SK-N-SH (cell line): Measurements from ENCODE around the gene ZNHIT3. TPM values are rescaled to one million over a fixed set of nuclear protein-coding genes. Genes with fewer than 3 reads are reported as not detected.

Source experiments
- CTCF ChIA-PET: fragments of 300-600, 350-600 bp; formaldehyde crosslinking; extraction: SDS; loops from one replicate; lab custom pipeline; 2021; lab: Yijun Ruan, JAX
- POLR2A ChIA-PET: fragments of 350-600 bp; sonication (Branson Sonifier 250); formaldehyde crosslinking; extraction: SDS; loops from one replicate; lab custom pipeline; 2020; ENCODE audit warnings: antibody characterized with exemption, inconsistent platforms; lab: Yijun Ruan, JAX
- DNase-seq: peaks from one replicate; pipeline ENCODE4 v3.0.0; 2012
- H2AFZ ChIP-seq: fragments of 200-600 bp; sonication (generic); 2 replicates; pipeline ENCODE4 v1.8.1; 2016; ENCODE audit warnings: antibody characterized with exemption, mild to moderate bottlenecking, low read depth
- H3F3A ChIP-seq: fragments of 200-600 bp; sonication (generic); replicated peaks from 2 replicates; pipeline ENCODE3; 2016; ENCODE audit warnings: antibody characterized with exemption, mild to moderate bottlenecking; ENCODE audit not compliant: insufficient read depth
- H3K27ac ChIP-seq, 2 experiments: fragments of 200-500 bp in 1 of 2; fragments of 200-600 bp in 1 of 2; sonication (Bioruptor generic) in 1 of 2; sonication (generic), shearing (Covaris generic) in 1 of 2; 2 replicates each; pipeline versions ENCODE4 v1.5.1 to v1.6.1; 2014 to 2016; ENCODE audit warnings: low read depth in 2 of 2, inconsistent platforms in 1 of 2, low read length in 1 of 2, mild to moderate bottlenecking in 1 of 2, mixed read lengths in 1 of 2
- H3K27me3 ChIP-seq: fragments of 200-600 bp; sonication (generic), shearing (Covaris generic); 2 replicates; pipeline ENCODE4 v1.6.1; 2016; ENCODE audit warnings: mixed run types; ENCODE audit not compliant: insufficient read depth
- H3K36me3 ChIP-seq, 2 experiments: fragments of 200-500 bp in 1 of 2; fragments of 200-600 bp in 1 of 2; sonication (Bioruptor generic) in 1 of 2; sonication (generic) in 1 of 2; replicated peaks in 1 of 2; 2 replicates each; pipeline versions ENCODE3 to v1.5.1; 2014 to 2016; ENCODE audit warnings: low read length in 1 of 2, mild to moderate bottlenecking in 1 of 2; ENCODE audit not compliant: insufficient read depth in 2 of 2, control insufficient read depth in 1 of 2
- H3K4me1 ChIP-seq, 2 experiments: fragments of 200-500 bp in 1 of 2; fragments of 200-600 bp in 1 of 2; sonication (Bioruptor generic) in 1 of 2; sonication (generic), shearing (Covaris generic) in 1 of 2; 2 replicates each; pipeline versions ENCODE4 v1.5.1 to v1.6.1; 2014 to 2016; ENCODE audit warnings: low read depth in 1 of 2, low read length in 1 of 2, mixed run types in 1 of 2; ENCODE audit not compliant: insufficient read depth in 2 of 2, control insufficient read depth in 1 of 2
- H3K4me2 ChIP-seq: fragments of 200-600 bp; sonication (generic), shearing (Covaris generic); 2 replicates; pipeline ENCODE4 v1.6.1; 2017; ENCODE audit warnings: mixed run types
- H3K4me3 ChIP-seq, 2 experiments: fragments of 200-500 bp in 1 of 2; fragments of 200-600 bp in 1 of 2; sonication (Bioruptor generic) in 1 of 2; sonication (generic), shearing (Covaris generic) in 1 of 2; 2 replicates each; pipeline versions ENCODE4 v1.5.1 to v1.8.1; 2014 to 2016; ENCODE audit warnings: low read depth in 2 of 2, inconsistent platforms in 1 of 2, low read length in 1 of 2, mild to moderate bottlenecking in 1 of 2, mixed read lengths in 1 of 2, moderate library complexity in 1 of 2
- H3K79me2 ChIP-seq: fragments of 200-600 bp; sonication (generic); 2 replicates; pipeline ENCODE4 v1.8.1; 2017; ENCODE audit warnings: mild to moderate bottlenecking; ENCODE audit not compliant: insufficient read depth
- H3K9ac ChIP-seq: fragments of 200-600 bp; sonication (generic); 2 replicates; pipeline ENCODE4 v1.6.1; 2017; ENCODE audit warnings: mixed run types
- H3K9me2 ChIP-seq: fragments of 200-600 bp; sonication (generic); 2 replicates; pipeline ENCODE4 v1.6.1; 2017; ENCODE audit warnings: mixed run types
- H3K9me3 ChIP-seq: fragments of 200-600 bp; sonication (generic); 2 replicates; pipeline ENCODE4 v1.6.1; 2017; ENCODE audit warnings: mixed run types, mild to moderate bottlenecking, moderate library complexity
- H4K20me1 ChIP-seq: fragments of 200-600 bp; sonication (generic); 2 replicates; pipeline ENCODE4 v1.6.1; 2017; ENCODE audit warnings: mild to moderate bottlenecking, mixed run types; ENCODE audit not compliant: insufficient read depth
- CHD2 ChIP-seq: fragments of 150-350 bp; IDR thresholded peaks from 2 replicates; pipeline ENCODE4 v1.6.1; 2018; ENCODE audit warnings: low read length; ENCODE audit not compliant: partially characterized antibody
- FOXJ3 ChIP-seq: sonication (generic); formaldehyde crosslinking; IDR thresholded peaks from 2 replicates; pipeline ENCODE4 v1.5.1; 2020; ENCODE audit warnings: mild to moderate bottlenecking, missing genetic modification reagents
- GABPA ChIP-seq: IDR thresholded peaks from 2 replicates; pipeline ENCODE4 v1.4.0; 2012; ENCODE audit warnings: low read depth, mild to moderate bottlenecking
- GATA2 ChIP-seq: sonication (generic); formaldehyde crosslinking; IDR thresholded peaks from 2 replicates; pipeline ENCODE4 v1.5.0; 2020; ENCODE audit warnings: mild to moderate bottlenecking, missing genetic modification reagents
- NFIC ChIP-seq: IDR thresholded peaks from 2 replicates; pipeline ENCODE4 v1.4.0; 2012; ENCODE audit warnings: borderline replicate concordance
- NRF1 ChIP-seq: IDR thresholded peaks from 2 replicates; pipeline ENCODE4 v1.6.1; 2012; ENCODE audit warnings: low read depth, mild to moderate bottlenecking, low read length
- PBX3 ChIP-seq: IDR thresholded peaks from 2 replicates; pipeline ENCODE4; 2012
- RFX5 ChIP-seq: IDR thresholded peaks from 2 replicates; pipeline ENCODE4 v1.6.1; 2012; ENCODE audit warnings: mild to moderate bottlenecking, improper control_type of control experiment, low read length
- RXRA ChIP-seq: IDR thresholded peaks from 2 replicates; pipeline ENCODE4 v1.4.0; 2012; ENCODE audit warnings: low read depth, mild to moderate bottlenecking, borderline replicate concordance
- SMC3 ChIP-seq: IDR thresholded peaks from 2 replicates; pipeline ENCODE4 v1.6.1; 2012; ENCODE audit warnings: low read depth, low read length, improper control_type of control experiment
- USF1 ChIP-seq: IDR thresholded peaks from 2 replicates; pipeline ENCODE4 v1.4.0; 2012; ENCODE audit warnings: low read depth, borderline replicate concordance
- USF2 ChIP-seq: fragments of 150-350 bp; IDR thresholded peaks from 2 replicates; pipeline ENCODE4 v1.6.1; 2017; ENCODE audit warnings: antibody characterized with exemption, low read length, low read depth, borderline replicate concordance
- YY1 ChIP-seq: IDR thresholded peaks from 2 replicates; pipeline ENCODE4 v1.4.0; 2012; ENCODE audit warnings: low read depth, mild to moderate bottlenecking
- ZBTB33 ChIP-seq: IDR thresholded peaks from 2 replicates; pipeline ENCODE4 v1.4.0; 2012; ENCODE audit warnings: low read depth, borderline replicate concordance
- WGBS: methylation state at CpG from one replicate; pipeline ENCODE4 v1.1.6; 2017; ENCODE audit warnings: low lambda C conversion rate; 5-methylcytosine and 5-hydroxymethylcytosine counted together
- polyA plus RNA-seq, 3 experiments: library from polyadenylated mRNA; depleted of rRNA; stranded (reverse); fragments of >200 nt; gene quantifications; 2 replicates each; pipeline ENCODE4 v1.2.3, GENCODE V29; 2012

The ZNHIT3 gene
- polyA plus RNA-seq, 1 of the 3 experiments (the other 2 are of a cell fraction), result 59.9 TPM

- Histone ChIP-seq H2AFZ (no peak overlapping the region), H3K27ac (no peak overlapping the region), H3K36me3 (peaks cover 32 to 59% of the 10 kb centered on the region in 2 experiments), H4K20me1 (no peaks in the 10 kb centered on the region), H3K4me2 (no peak overlapping the region), H3K79me2 (no peaks in the 10 kb centered on the region), H3K9me2 (no peaks in the 10 kb centered on the region), H3K4me1 (no peaks in the 10 kb centered on the region), H3K9ac (no peak overlapping the region), H3K27me3 (no peaks in the 10 kb centered on the region), H3K4me3 (no peak overlapping the region), H3F3A (peaks cover 3% of the 10 kb centered on the region), H3K9me3 (no peaks in the 10 kb centered on the region)
- ChIA-PET CTCF (interaction anchor here (1.6 kb wide), 1 partner anchor 32 kb away, joined by 6 read pairs; no protein-coding TSS in a partner anchor), POLR2A (interaction anchor here (1.0 kb wide), 1 partner anchor 28 kb away, joined by 3 read pairs; the partner anchor contains the start of gene ZNHIT3)
- TF ChIP-seq CHD2 (no peak), PBX3 (no peak), NFIC (no peak), RFX5 (no peak), SMC3 (no peak), ZBTB33 (no peak), NRF1 (no peak), USF2 (no peak), GABPA (no peak), FOXJ3 (CRISPR knock-in tag) (no peak), RXRA (no peak), YY1 (no peak), USF1 (no peak), GATA2 (CRISPR knock-in tag) (no peak)
- WGBS, result 95% methylated on average over 3 of the region's 3 CpGs
- DNase-seq, result no peak
Observed at GRCh38 chr17:36514856-36515255, 28.4 kb downstream of the ZNHIT3 start.
